ENCODE data around the gene UBE3B. TPM values are rescaled to one million over a fixed set of nuclear protein-coding genes. Genes with fewer than 3 reads are reported as not detected.

The UBE3B gene
- polyA plus RNA-seq, 3 donors, result 14.4 to 25.9 (median 18.2) TPM

GRCh38 chr12:109430244-109430643 lies 47.2 kb upstream of the UBE3B start:
- H3K9ac ChIP-seq (ENCODE audit: insufficient read depth, low read length, poor library complexity, severe bottlenecking), result no peak overlapping the region
- WGBS (ENCODE audit: insufficient coverage), result 93% methylated on average over 4 of the region's 6 CpGs
- H2AFZ ChIP-seq (ENCODE audit: insufficient read depth, low read depth, low read length, poor library complexity, severe bottlenecking), result no peak overlapping the region
- no peak for DNase-seq
- intact Hi-C loops (cut with micrococcal nuclease), result no loop called here
- no peaks in the 10 kb centered on the region for H3K4me1 ChIP-seq (ENCODE audit: control insufficient read depth in 1 of 2, insufficient read depth in 2 of 2, low read length in 2 of 2)
- no peak overlapping the region for H3K27ac Mint-ChIP-seq
- H3K4me3 ChIP-seq (replicated peaks in 1 of 3; ENCODE audit: low read depth in 2 of 3, low read length in 3 of 3), result no peak overlapping the region
- peaks cover 3% of the 10 kb centered on the region for H3K4me1 Mint-ChIP-seq
- H3K4me3 Mint-ChIP-seq, result no peak overlapping the region
- no peaks in the 10 kb centered on the region for H3K79me2 ChIP-seq (ENCODE audit: insufficient read depth, low read length)
- no peaks in the 10 kb centered on the region for H3K36me3 Mint-ChIP-seq
- H3K27me3 ChIP-seq (ENCODE audit: control insufficient read depth in 2 of 2, insufficient read depth in 2 of 2, low read length in 2 of 2), result no peaks in the 10 kb centered on the region
- H4K20me1 ChIP-seq (ENCODE audit: insufficient read depth, low read length), result no peaks in the 10 kb centered on the region
- H3K9me3 ChIP-seq (replicated peaks in 1 of 2; ENCODE audit: control insufficient read depth in 1 of 2, insufficient read depth in 1 of 2, low read length in 2 of 2), result no peaks in the 10 kb centered on the region
- no peak overlapping the region for H3K27ac ChIP-seq (ENCODE audit: low read depth in 1 of 2, low read length in 2 of 2)
- H3K4me2 ChIP-seq (replicated peaks; ENCODE audit: extremely low read depth, low read length, poor library complexity, severe bottlenecking), result no peak overlapping the region
- no peaks in the 10 kb centered on the region for H3K36me3 ChIP-seq (replicated peaks in 1 of 2; ENCODE audit: control insufficient read depth in 1 of 2, insufficient read depth in 2 of 2, low read length in 2 of 2)
- peaks cover 0 to 5% (median 2%) of the 10 kb centered on the region in 7 donors for H3K9me3 Mint-ChIP-seq
- no peak for TF ChIP-seq CTCF (IDR thresholded peaks at IDR 0.05)
- peaks cover 2 to 7% (median 6%) of the 10 kb centered on the region in 3 donors for H3K27me3 Mint-ChIP-seq (ENCODE audit: low read depth in 3 of 3)

- Histone ChIP-seq H4K20me1 (ENCODE audit: insufficient read depth, low read length) (no peaks in the 10 kb centered on the region), H3K36me3 (replicated peaks in 1 of 2; ENCODE audit: control insufficient read depth in 1 of 2, insufficient read depth in 2 of 2, low read length in 2 of 2) (no peaks in the 10 kb centered on the region), H3K9me3 (replicated peaks in 1 of 2; ENCODE audit: control insufficient read depth in 1 of 2, insufficient read depth in 1 of 2, low read length in 2 of 2) (no peaks in the 10 kb centered on the region), H3K79me2 (ENCODE audit: insufficient read depth, low read length) (no peaks in the 10 kb centered on the region), H2AFZ (ENCODE audit: insufficient read depth, low read depth, low read length, poor library complexity, severe bottlenecking) (peak overlapping the region; percentile 70), H3K27ac (ENCODE audit: low read depth in 1 of 2, low read length in 2 of 2) (no peak overlapping the region), H3K27me3 (ENCODE audit: control insufficient read depth in 2 of 2, insufficient read depth in 2 of 2, low read length in 2 of 2) (no peaks in the 10 kb centered on the region), H3K4me2 (replicated peaks; ENCODE audit: extremely low read depth, low read length, poor library complexity, severe bottlenecking) (no peak overlapping the region), H3K9ac (ENCODE audit: insufficient read depth, low read length, poor library complexity, severe bottlenecking) (no peak overlapping the region), H3K4me3 (replicated peaks in 1 of 3; ENCODE audit: low read depth in 2 of 3, low read length in 3 of 3) (no peak overlapping the region), H3K4me1 (ENCODE audit: control insufficient read depth in 1 of 2, insufficient read depth in 2 of 2, low read length in 2 of 2) (no peaks in the 10 kb centered on the region)
- TF ChIP-seq CTCF (IDR thresholded peaks at IDR 0.05), result no peak
- Mint-ChIP-seq H3K4me3 (no peak overlapping the region), H3K27ac (no peak overlapping the region), H3K27me3 (ENCODE audit: low read depth in 3 of 3) (peaks cover 0 to 6% (median 5%) of the 10 kb centered on the region in 3 donors), H3K9me3 (peaks cover 0 to 5% (median 2%) of the 10 kb centered on the region in 7 donors), H3K36me3 (no peaks in the 10 kb centered on the region), H3K4me1 (peaks cover 3% of the 10 kb centered on the region)
- intact Hi-C loops (cut with micrococcal nuclease), result no loop called here
- no CpG with 5 or more reads among the region's 6 CpGs for WGBS (ENCODE audit: insufficient coverage)
- DNase-seq, result no peak
Observed at GRCh38 chr12:109432431-109432830, 45.0 kb upstream of the UBE3B start.

Data from CD14-positive monocyte (primary cell).